Liver (tissue), 9 donors: ENCODE results near the gene CUL7. TPM values are rescaled to one million over a fixed set of nuclear protein-coding genes. Genes with fewer than 3 reads are reported as not detected.

Source experiments
- DNase-seq: peaks from one replicate; pipeline ENCODE4 v3.0.0-alpha.2; 2017; ENCODE audit warnings: low spot score
- H3K27ac ChIP-seq, 2 donors: one replicate each; pipeline ENCODE4 v1.7.0; 2013; ENCODE audit warnings: inconsistent platforms in 2 of 2, low read length in 2 of 2, control low read depth in 1 of 2, low read depth in 1 of 2, mild to moderate bottlenecking in 1 of 2
- H3K27me3 ChIP-seq, 4 donors: one replicate each; pipeline versions ENCODE4 v1.6.1 to v1.7.0; 2013; ENCODE audit warnings: low read length in 3 of 4, inconsistent platforms in 1 of 4, mild to moderate bottlenecking in 1 of 4, moderate library complexity in 1 of 4; ENCODE audit not compliant: control insufficient read depth in 4 of 4, insufficient read depth in 4 of 4
- H3K36me3 ChIP-seq, 4 donors: one replicate each; pipeline versions ENCODE4 v1.6.1 to v1.7.0; 2013; ENCODE audit warnings: low read length in 3 of 4, mild to moderate bottlenecking in 3 of 4, low read depth in 1 of 4, moderate library complexity in 1 of 4; ENCODE audit not compliant: control insufficient read depth in 4 of 4, insufficient read depth in 3 of 4
- H3K4me1 ChIP-seq, 4 donors: one replicate each; pipeline versions ENCODE4 v1.6.1 to v1.7.0; 2013; ENCODE audit warnings: low read length in 3 of 4, mild to moderate bottlenecking in 3 of 4, moderate library complexity in 1 of 4; ENCODE audit not compliant: control insufficient read depth in 4 of 4, insufficient read depth in 4 of 4
- H3K4me3 ChIP-seq, 3 donors: one replicate each; pipeline versions ENCODE4 v1.6.1 to v1.7.0; 2013; ENCODE audit warnings: low read length in 3 of 3, control low read depth in 1 of 3, low read depth in 1 of 3, mild to moderate bottlenecking in 1 of 3
- H3K9ac ChIP-seq, 2 donors: one replicate each; pipeline ENCODE4 v1.7.0; 2013; ENCODE audit warnings: low read length in 2 of 2, mild to moderate bottlenecking in 2 of 2, moderate library complexity in 2 of 2, control low read depth in 1 of 2, low read depth in 1 of 2
- H3K9me3 ChIP-seq, 4 donors: one replicate each; pipeline versions ENCODE4 v1.6.1 to v1.7.0; 2013; ENCODE audit warnings: low read length in 3 of 4; ENCODE audit not compliant: control insufficient read depth in 4 of 4
- FOXA1 ChIP-seq: IDR thresholded peaks from 2 replicates; pipeline ENCODE4 v1.6.1; 2016; ENCODE audit warnings: antibody characterized with exemption
- FOXA2 ChIP-seq: IDR thresholded peaks from 2 replicates; pipeline ENCODE4 v1.6.1; 2016; ENCODE audit warnings: antibody characterized with exemption
- GABPA ChIP-seq, 2 donors: IDR thresholded peaks in 1 of 2; conservative IDR thresholded peaks in 1 of 2; 2 replicates each; pipeline ENCODE4 v1.6.1; 2016; ENCODE audit warnings: antibody characterized with exemption in 2 of 2, mild to moderate bottlenecking in 1 of 2, moderate library complexity in 1 of 2
- HNF4A ChIP-seq, 2 donors: conservative IDR thresholded peaks; 2 replicates each; pipeline ENCODE4 v1.6.1; 2016; ENCODE audit warnings: antibody characterized with exemption in 2 of 2, mild to moderate bottlenecking in 2 of 2
- HNF4G ChIP-seq: IDR thresholded peaks from 2 replicates; pipeline ENCODE4 v1.6.1; 2016; ENCODE audit warnings: antibody characterized with exemption
- RAD21 ChIP-seq, 2 donors: IDR thresholded peaks; 2 replicates each; pipeline ENCODE4 v1.6.1; 2016; ENCODE audit warnings: antibody characterized with exemption in 2 of 2, mild to moderate bottlenecking in 2 of 2
- REST ChIP-seq: IDR thresholded peaks from 2 replicates; pipeline ENCODE4 v1.6.1; 2016; ENCODE audit warnings: antibody characterized with exemption, mild to moderate bottlenecking
- RXRA ChIP-seq, 2 donors: IDR thresholded peaks; 2 replicates each; pipeline ENCODE4 v1.6.1; 2017 to 2018; ENCODE audit warnings: antibody characterized with exemption in 2 of 2, mild to moderate bottlenecking in 1 of 2
- SP1 ChIP-seq: IDR thresholded peaks from 2 replicates; pipeline ENCODE4 v1.6.1; 2018; ENCODE audit warnings: antibody characterized with exemption, mild to moderate bottlenecking
- TAF1 ChIP-seq: conservative IDR thresholded peaks from 2 replicates; pipeline ENCODE4 v1.6.1; 2016; ENCODE audit warnings: antibody characterized with exemption, mild to moderate bottlenecking
- WGBS: extraction: QIAGEN DNeasy Blood & Tissue Kit; methylation state at CpG from one replicate; pipeline ENCODE4 v1.1.7; 2013; 5-methylcytosine and 5-hydroxymethylcytosine counted together
- polyA plus RNA-seq, 2 donors: library from polyadenylated mRNA; stranded (reverse) in 1 of 2; unstranded in 1 of 2; fragments of 200-250 nt in 1 of 2; fragments of >200 nt in 1 of 2; fragmentation: Nextera tagmentation in 1 of 2; extraction: Ambion mirVana in 1 of 2; gene quantifications; one replicate each; pipeline versions ENCODE4 v1.2.1 to v1.2.3, GENCODE V29; 2013 to 2015
- total RNA-seq, 2 donors: library from RNA; depleted of rRNA; stranded (reverse); fragments of >200 nt; gene quantifications; one replicate each; pipeline ENCODE4 v1.2.3, GENCODE V29; 2014
- TF ChIP-seq, protein P1 (sequence below): fragments of 150-350 bp; IDR thresholded peaks from 2 replicates; pipeline ENCODE4 v1.5.1; 2017; ENCODE audit warnings: improper control_type of control experiment, low read depth, low read length; ENCODE audit not compliant: missing input control
- TF ChIP-seq, protein P2 (sequence below): IDR thresholded peaks from 2 replicates; pipeline ENCODE4 v1.6.1; 2016; ENCODE audit warnings: antibody characterized with exemption
- donor health status: healthy.
- donor health status: healthy.
- donor health status: healthy.
- donor health status: healthy.
- donor health status: healthy.

The CUL7 gene
- total and polyA plus RNA-seq, 4 donors: 2.2 to 10.4 (median 7.7) TPM

GRCh38 chr6:43009124-43009523, 44.5 kb downstream of the CUL7 start:
- H3K4me1 ChIP-seq: peaks cover 0 to 15% (median 13%) of the 10 kb centered on the region in 4 donors
- TF ChIP-seq GABPA (IDR thresholded peaks at IDR 0.05 in 1 of 2, conservative IDR thresholded peaks at IDR 0.05 in 1 of 2) (no peak), RAD21 (IDR thresholded peaks at IDR 0.05) (peak; percentile 51 to 75)
- TF ChIP-seq, protein P1, sequence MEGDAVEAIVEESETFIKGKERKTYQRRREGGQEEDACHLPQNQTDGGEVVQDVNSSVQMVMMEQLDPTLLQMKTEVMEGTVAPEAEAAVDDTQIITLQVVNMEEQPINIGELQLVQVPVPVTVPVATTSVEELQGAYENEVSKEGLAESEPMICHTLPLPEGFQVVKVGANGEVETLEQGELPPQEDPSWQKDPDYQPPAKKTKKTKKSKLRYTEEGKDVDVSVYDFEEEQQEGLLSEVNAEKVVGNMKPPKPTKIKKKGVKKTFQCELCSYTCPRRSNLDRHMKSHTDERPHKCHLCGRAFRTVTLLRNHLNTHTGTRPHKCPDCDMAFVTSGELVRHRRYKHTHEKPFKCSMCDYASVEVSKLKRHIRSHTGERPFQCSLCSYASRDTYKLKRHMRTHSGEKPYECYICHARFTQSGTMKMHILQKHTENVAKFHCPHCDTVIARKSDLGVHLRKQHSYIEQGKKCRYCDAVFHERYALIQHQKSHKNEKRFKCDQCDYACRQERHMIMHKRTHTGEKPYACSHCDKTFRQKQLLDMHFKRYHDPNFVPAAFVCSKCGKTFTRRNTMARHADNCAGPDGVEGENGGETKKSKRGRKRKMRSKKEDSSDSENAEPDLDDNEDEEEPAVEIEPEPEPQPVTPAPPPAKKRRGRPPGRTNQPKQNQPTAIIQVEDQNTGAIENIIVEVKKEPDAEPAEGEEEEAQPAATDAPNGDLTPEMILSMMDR: peak; percentile 44
- H3K27me3 ChIP-seq: no peaks in the 10 kb centered on the region
- H3K27ac ChIP-seq: no peak overlapping the region
- WGBS: 77% methylated on average over 6 of the region's 6 CpGs
- no peak overlapping the region for H3K9ac ChIP-seq
- H3K4me3 ChIP-seq: no peak overlapping the region
- no peaks in the 10 kb centered on the region for H3K9me3 ChIP-seq
- DNase-seq: peak; percentile 46
- H3K36me3 ChIP-seq: peaks cover 2 to 54% (median 31%) of the 10 kb centered on the region in 4 donors

DNA sequence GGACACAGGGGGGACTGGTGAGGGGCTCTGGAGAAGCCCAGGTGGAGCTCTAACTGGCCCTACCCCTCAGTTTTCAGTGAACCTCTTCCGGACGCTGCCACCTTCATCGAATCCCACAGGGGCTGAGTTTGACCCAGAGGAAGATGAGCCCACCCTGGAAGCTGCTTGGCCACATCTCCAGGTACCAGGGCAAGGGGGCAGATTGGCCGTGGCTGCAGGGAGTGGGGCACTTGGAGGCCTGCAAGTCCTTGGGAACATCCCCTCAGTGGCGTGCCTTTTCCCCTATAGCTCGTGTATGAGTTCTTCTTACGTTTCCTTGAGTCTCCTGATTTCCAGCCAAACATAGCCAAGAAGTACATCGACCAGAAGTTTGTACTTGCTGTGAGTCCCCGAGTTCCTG, 46.5 kb downstream of the CUL7 start:
- 93% methylated on average over 9 of the region's 9 CpGs for WGBS
- H3K4me1 ChIP-seq: peaks cover 0 to under 1% (median 0%) of the 10 kb centered on the region in 4 donors
- no peak for DNase-seq
- H3K9me3 ChIP-seq: no peaks in the 10 kb centered on the region
- H3K27me3 ChIP-seq: no peaks in the 10 kb centered on the region
- peaks cover 2 to 52% (median 31%) of the 10 kb centered on the region in 4 donors for H3K36me3 ChIP-seq
- no peak overlapping the region for H3K9ac ChIP-seq
- TF ChIP-seq, protein P1: no peak
- TF ChIP-seq TAF1 (no peak), FOXA2 (no peak), REST (no peak), RXRA (IDR thresholded peaks at IDR 0.05) (no peak), HNF4A (conservative IDR thresholded peaks at IDR 0.05) (no peak), RAD21 (IDR thresholded peaks at IDR 0.05) (no peak), HNF4G (no peak)
- H3K4me3 ChIP-seq: no peak overlapping the region
- no peak overlapping the region for H3K27ac ChIP-seq

GRCh38 chr6:43006251-43006650, 47.4 kb downstream of the CUL7 start:
- 97% methylated on average over 11 of the region's 11 CpGs for WGBS
- H3K36me3 ChIP-seq: peaks cover 2 to 43% (median 27%) of the 10 kb centered on the region in 4 donors
- H3K4me1 ChIP-seq: no peaks in the 10 kb centered on the region
- H3K27me3 ChIP-seq: no peaks in the 10 kb centered on the region
- H3K27ac ChIP-seq: no peak overlapping the region
- H3K9ac ChIP-seq: no peak overlapping the region
- H3K9me3 ChIP-seq: no peaks in the 10 kb centered on the region
- H3K4me3 ChIP-seq: no peak overlapping the region
- no peak for DNase-seq
- TF ChIP-seq HNF4A (conservative IDR thresholded peaks at IDR 0.05) (no peak), SP1 (no peak), FOXA1 (no peak)
- TF ChIP-seq, protein P2, sequence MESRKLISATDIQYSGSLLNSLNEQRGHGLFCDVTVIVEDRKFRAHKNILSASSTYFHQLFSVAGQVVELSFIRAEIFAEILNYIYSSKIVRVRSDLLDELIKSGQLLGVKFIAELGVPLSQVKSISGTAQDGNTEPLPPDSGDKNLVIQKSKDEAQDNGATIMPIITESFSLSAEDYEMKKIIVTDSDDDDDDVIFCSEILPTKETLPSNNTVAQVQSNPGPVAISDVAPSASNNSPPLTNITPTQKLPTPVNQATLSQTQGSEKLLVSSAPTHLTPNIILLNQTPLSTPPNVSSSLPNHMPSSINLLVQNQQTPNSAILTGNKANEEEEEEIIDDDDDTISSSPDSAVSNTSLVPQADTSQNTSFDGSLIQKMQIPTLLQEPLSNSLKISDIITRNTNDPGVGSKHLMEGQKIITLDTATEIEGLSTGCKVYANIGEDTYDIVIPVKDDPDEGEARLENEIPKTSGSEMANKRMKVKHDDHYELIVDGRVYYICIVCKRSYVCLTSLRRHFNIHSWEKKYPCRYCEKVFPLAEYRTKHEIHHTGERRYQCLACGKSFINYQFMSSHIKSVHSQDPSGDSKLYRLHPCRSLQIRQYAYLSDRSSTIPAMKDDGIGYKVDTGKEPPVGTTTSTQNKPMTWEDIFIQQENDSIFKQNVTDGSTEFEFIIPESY: no peak
